Left colon (tissue), 2 donors: ENCODE results near the gene DAP. TPM values are rescaled to one million over a fixed set of nuclear protein-coding genes. Genes with fewer than 3 reads are reported as not detected.
"Not testable (repeated sequence)": the region's sequence is repeated elsewhere in the genome, so short reads cannot be mapped to it uniquely, and the experiment has no call there.

Experiments used
- ATAC-seq: fragments of 200-7000 bp; cut with Tn5 transposase; one replicate; pipeline ENCODE4 v1.9.1; 2020; ENCODE audit warnings: mild to moderate bottlenecking, moderate library complexity
- DNase-seq, 2 donors: peaks; one replicate each; pipeline ENCODE4 v3.0.0-alpha.2; 2020
- intact Hi-C, 2 donors: fragments of 100-400 bp; cut with DNase I in 1 of 2; cut with micrococcal nuclease in 1 of 2; formaldehyde crosslinking; loops; one replicate each; pipeline versions ENCODE4 v1.11.2 to v1.14.0; 2022; cut with DNase I, micrococcal nuclease
- total RNA-seq, 2 donors: library from RNA; stranded (reverse); fragmentation: NEBNext Ultra II Directional; extraction: Animal tissue kit (Norgen Biotek cat#: 25700); gene quantifications; one replicate each; pipeline ENCODE4 v1.2.1, GENCODE V29; 2021
- donor health status: DM: no; HTN: no; CAD: no.
- donor health status: DM: yes; HTN: yes; CAD: no.

DAP gene
- total RNA-seq, 2 donors from 2014 or later: 125 TPM

DNA sequence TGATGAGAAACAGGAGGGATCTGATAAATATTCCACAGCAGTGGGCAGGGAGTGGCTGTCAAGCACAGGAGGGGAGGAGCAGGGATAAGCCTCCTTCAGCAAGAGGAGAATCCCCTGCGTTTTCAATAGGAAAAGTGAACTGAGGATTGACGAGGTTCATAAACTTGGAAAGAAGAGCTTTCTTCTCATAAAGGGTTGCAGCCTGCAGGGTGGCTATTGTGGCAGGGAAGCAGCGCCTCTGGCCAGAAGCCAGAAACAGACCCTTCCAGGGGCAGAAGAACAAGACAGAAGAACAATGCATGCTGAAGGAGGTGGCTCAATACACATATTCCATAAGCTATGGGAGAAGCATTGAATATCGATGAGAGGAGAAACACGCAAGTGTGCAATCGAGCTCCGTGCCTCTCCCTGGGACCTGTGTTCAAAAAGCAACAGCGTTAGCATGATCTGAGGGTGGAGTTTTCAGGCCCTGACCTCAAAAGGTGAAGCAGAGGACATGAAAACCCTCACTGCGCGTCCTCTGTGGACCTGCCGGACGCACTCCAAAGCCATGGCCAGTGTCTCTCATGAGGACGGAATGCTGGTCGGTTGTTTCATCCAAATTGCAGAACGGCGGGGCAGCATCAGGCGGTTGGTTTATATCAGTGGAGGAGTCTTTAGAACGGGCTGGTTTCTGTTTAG, 129.6 kb downstream of the DAP start:
- ATAC-seq: no peak
- DNase-seq: no peak
- intact Hi-C loops: no loop called here

DNA sequence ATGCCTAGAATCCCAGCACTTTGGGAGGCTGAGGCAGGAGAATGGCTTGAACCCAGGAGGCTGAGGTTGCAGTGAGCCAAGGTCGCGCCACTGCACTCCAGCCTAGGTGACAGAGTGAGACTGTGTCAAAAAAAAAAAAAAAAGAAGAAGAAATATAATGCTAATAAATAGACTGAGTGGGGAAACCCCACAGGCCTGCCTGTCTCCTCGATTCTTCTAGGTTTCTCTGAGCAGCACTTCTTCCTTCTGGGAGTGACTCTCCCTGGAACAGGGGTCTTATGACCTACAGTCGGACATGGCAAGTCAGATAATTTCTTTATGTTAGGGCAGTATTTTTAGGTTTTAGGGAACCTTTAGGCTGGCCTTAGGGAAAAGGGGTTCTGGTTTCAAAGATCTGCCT, 130.3 kb downstream of the DAP start:
- DNase-seq, ATAC-seq, intact Hi-C loops: not testable (repeated sequence)

DNA sequence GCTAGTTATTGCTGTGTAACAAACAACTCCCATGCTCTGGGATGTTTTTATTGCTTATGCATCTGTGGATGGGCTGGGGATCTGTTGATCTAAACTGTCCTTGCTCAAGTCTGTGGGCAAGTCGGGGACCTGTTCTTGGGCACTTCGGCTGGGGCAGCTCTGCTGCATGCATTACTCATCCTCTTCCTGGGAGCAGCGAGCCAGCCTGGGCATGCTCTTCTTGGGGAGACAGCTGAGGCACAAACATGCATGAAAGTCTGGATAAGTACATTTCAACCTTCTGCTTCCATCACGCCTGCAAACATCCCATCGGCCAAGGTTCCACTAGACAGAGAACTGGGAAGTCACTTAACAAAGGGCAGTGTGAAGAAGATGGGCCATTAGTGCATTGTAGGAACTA, 130.9 kb downstream of the DAP start:
- no peak for DNase-seq
- no peak for ATAC-seq
- intact Hi-C loops: no loop called here

DNA sequence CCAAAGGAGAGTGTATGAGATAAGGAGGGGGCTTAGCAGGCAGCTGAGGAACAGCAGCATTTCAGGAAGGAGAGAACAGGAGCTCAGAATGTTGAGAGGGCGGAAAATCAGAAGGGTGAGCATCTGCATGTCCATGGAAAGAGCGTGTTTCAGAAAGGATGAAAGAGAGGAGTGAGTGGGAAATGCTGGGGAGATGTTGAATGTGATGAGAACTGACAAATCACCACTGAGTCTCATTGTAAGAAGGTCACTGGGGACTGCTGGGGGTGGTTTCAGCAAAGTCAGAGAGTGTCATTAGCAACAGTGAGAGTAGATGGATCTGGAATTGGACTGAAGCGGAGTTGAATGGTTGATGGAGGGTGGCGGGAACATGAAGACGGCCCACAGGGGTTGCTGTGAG, 131.4 kb downstream of the DAP start:
- no peak for ATAC-seq
- intact Hi-C loops: loop anchor here (5.0 to 10.0 kb wide), 3 partner anchors 175 to 345 kb away; no protein-coding TSS in a partner anchor
- no peak for DNase-seq

Other genes starting within 250 kb of the DAP start
- 1 to 10 TPM in 1 of 2 donors, under 1 TPM in 1; 0.61 to 1.8 TPM for gene ANKRD33B, start 197.2 kb downstream of the DAP start, total RNA-seq